Ascending aorta (tissue), 2 donors: Measurements from ENCODE around the gene TFPT. TPM values are rescaled to one million over a fixed set of nuclear protein-coding genes. Genes with fewer than 3 reads are reported as not detected.

Source experiments
- DNase-seq, 2 donors: peaks; one replicate each; pipeline ENCODE4 v3.0.0-alpha.2; 2019; ENCODE audit warnings: low spot score in 2 of 2
- H3K27ac ChIP-seq, 2 donors: fragments of 200-600 bp; sonication (generic); one replicate each; pipeline ENCODE4 v1.5.1; 2016 to 2017; ENCODE audit warnings: mild to moderate bottlenecking in 1 of 2
- H3K27me3 ChIP-seq: fragments of 200-600 bp; sonication (generic); one replicate; pipeline ENCODE4 v1.5.1; 2017
- H3K36me3 ChIP-seq, 2 donors: fragments of 200-600 bp; sonication (generic); one replicate each; pipeline ENCODE4 v1.5.1; 2016
- H3K4me1 ChIP-seq, 2 donors: fragments of 200-600 bp; sonication (generic); one replicate each; pipeline ENCODE4 v1.5.1; 2016 to 2017; ENCODE audit warnings: mild to moderate bottlenecking in 1 of 2
- H3K4me3 ChIP-seq, 2 donors: fragments of 200-600 bp; sonication (generic); one replicate each; pipeline ENCODE4 v1.5.1; 2016 to 2017; ENCODE audit warnings: mild to moderate bottlenecking in 1 of 2
- H3K9me3 ChIP-seq, 2 donors: fragments of 200-600 bp; sonication (generic); one replicate each; pipeline ENCODE4 v1.5.1; 2016
- intact Hi-C: fragments of 100-400 bp; cut with DNase I; formaldehyde crosslinking; loops from one replicate; pipeline ENCODE4 v1.15.1; 2023
- total RNA-seq: library from RNA; depleted of rRNA; stranded (reverse); fragments of >200 nt; gene quantifications from one replicate; pipeline ENCODE4 v1.1.0, GENCODE V29; 2016
- TF ChIP-seq, protein P1 (sequence below), 3 experiments: fragments of 200-600 bp in 2 of 3; fragments of 450-650 bp in 1 of 3; sonication (generic) in 2 of 3; IDR thresholded peaks; one replicate each; pipeline ENCODE4 v1.5.1; 2016 to 2019; ENCODE audit warnings: antibody characterized with exemption in 3 of 3, mild to moderate bottlenecking in 1 of 3, moderate library complexity in 1 of 3

Gene TFPT
- total RNA-seq, 1 donor from 2014 or later = 10.6 TPM

DNA sequence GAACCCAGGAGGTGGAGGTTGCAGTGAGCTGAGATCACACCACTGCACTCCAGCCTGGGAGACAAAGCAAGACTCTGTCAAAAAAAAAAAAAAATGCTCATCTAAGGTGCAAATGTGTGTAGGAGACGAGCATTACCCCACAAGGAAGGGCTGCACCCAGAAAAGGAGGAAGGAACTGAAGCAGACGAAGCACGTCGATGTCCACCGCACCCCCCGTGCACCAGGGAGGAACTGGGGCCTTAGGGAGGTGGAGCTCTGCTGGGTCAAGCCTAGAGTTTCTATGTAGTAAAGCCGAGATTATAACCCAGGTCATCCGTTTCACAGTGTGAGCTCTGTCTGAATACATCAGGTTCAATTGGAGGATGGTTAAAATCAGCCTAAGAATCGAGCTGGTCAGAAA, 52.8 kb downstream of the TFPT start:
- DNase-seq = no peak

More for the DNA sequence above, 52.8 kb downstream of the TFPT start:
- TF ChIP-seq, protein P1, sequence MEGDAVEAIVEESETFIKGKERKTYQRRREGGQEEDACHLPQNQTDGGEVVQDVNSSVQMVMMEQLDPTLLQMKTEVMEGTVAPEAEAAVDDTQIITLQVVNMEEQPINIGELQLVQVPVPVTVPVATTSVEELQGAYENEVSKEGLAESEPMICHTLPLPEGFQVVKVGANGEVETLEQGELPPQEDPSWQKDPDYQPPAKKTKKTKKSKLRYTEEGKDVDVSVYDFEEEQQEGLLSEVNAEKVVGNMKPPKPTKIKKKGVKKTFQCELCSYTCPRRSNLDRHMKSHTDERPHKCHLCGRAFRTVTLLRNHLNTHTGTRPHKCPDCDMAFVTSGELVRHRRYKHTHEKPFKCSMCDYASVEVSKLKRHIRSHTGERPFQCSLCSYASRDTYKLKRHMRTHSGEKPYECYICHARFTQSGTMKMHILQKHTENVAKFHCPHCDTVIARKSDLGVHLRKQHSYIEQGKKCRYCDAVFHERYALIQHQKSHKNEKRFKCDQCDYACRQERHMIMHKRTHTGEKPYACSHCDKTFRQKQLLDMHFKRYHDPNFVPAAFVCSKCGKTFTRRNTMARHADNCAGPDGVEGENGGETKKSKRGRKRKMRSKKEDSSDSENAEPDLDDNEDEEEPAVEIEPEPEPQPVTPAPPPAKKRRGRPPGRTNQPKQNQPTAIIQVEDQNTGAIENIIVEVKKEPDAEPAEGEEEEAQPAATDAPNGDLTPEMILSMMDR (IDR thresholded peaks at IDR 0.05) = no peak
- Histone ChIP-seq H3K27me3 (no peaks in the 10 kb centered on the region), H3K4me3 (no peak overlapping the region), H3K36me3 (no peaks in the 10 kb centered on the region), H3K27ac (no peak overlapping the region), H3K9me3 (no peaks in the 10 kb centered on the region), H3K4me1 (no peaks in the 10 kb centered on the region)
- intact Hi-C loops = no loop called here

Other genes with a start within 250 kb of the TFPT start
- gene MYADM, start 247.8 kb downstream of the TFPT start, total RNA-seq = 422 TPM
- not detected for gene PRKCG, start 233.5 kb downstream of the TFPT start, total RNA-seq
- gene CACNG7, start 206.4 kb downstream of the TFPT start, total RNA-seq = not detected
- gene CACNG8, start 152.7 kb downstream of the TFPT start, total RNA-seq = 0.32 TPM
- gene CACNG6, start 124.0 kb downstream of the TFPT start, total RNA-seq = not detected
- not detected for gene VSTM1, start 51.8 kb downstream of the TFPT start, total RNA-seq
- not detected for gene TARM1, start 34.3 kb downstream of the TFPT start, total RNA-seq
- 13.6 TPM for gene OSCAR, start 14.9 kb downstream of the TFPT start, total RNA-seq
- 12.5 TPM for gene NDUFA3, start 12.8 kb downstream of the TFPT start, total RNA-seq
- gene PRPF31, start 97 bp upstream of the TFPT start, total RNA-seq = 84.1 TPM
- 69.1 TPM for gene CNOT3, start 22.1 kb upstream of the TFPT start, total RNA-seq
- 2.7 TPM for gene LENG1, start 44.1 kb upstream of the TFPT start, total RNA-seq
- 7.1 TPM for gene TMC4, start 57.5 kb upstream of the TFPT start, total RNA-seq
- gene MBOAT7, start 73.9 kb upstream of the TFPT start, total RNA-seq = 56.1 TPM
- 54.9 TPM for gene TSEN34, start 75.7 kb upstream of the TFPT start, total RNA-seq
- gene RPS9, start 85.2 kb upstream of the TFPT start, total RNA-seq = 2,061 TPM
- gene LILRB3, start 107.3 kb upstream of the TFPT start, total RNA-seq = 38.2 TPM
- gene LILRA6, start 127.1 kb upstream of the TFPT start, total RNA-seq = 25.1 TPM
- gene LILRB5, start 141.6 kb upstream of the TFPT start, total RNA-seq = 38.2 TPM
- gene LILRB2, start 165.5 kb upstream of the TFPT start, total RNA-seq = 0.11 TPM
- gene LILRA5, start 197.5 kb upstream of the TFPT start, total RNA-seq = not detected
- gene LILRA4, start 223.5 kb upstream of the TFPT start, total RNA-seq = not detected
- 11.1 TPM for gene LAIR1, start 249.3 kb upstream of the TFPT start, total RNA-seq